ENCODE results near the gene CEP85.
"Not testable (repeated sequence)": the region's sequence is repeated elsewhere in the genome, so short reads cannot be mapped to it uniquely, and the experiment has no call there.

Gene CEP85

GRCh38 chr1:26212726-26213125 lies 21.3 kb upstream of the CEP85 start:
- ATAC-seq (no peak), DNase-seq (no peak)
- Mint-ChIP-seq H3K27me3 (no peaks in the 10 kb centered on the region), H3K9me3 (no peaks in the 10 kb centered on the region), H3K4me3 (no peak overlapping the region), H3K4me1 (no peaks in the 10 kb centered on the region), H3K27ac (no peak overlapping the region)

GRCh38 chr1:26213335-26213905 lies 20.6 kb upstream of the CEP85 start:
- ATAC-seq, result no peak
- no peak overlapping the region for H3K4me3 Mint-ChIP-seq
- no peak overlapping the region for H3K27ac Mint-ChIP-seq
- H3K9me3 Mint-ChIP-seq, result no peaks in the 10 kb centered on the region
- no peaks in the 10 kb centered on the region for H3K4me1 Mint-ChIP-seq
- no peaks in the 10 kb centered on the region for H3K27me3 Mint-ChIP-seq
- DNase-seq, result no peak

- Mint-ChIP-seq H3K4me3 (no peak overlapping the region), H3K27ac (no peak overlapping the region), H3K9me3 (no peaks in the 10 kb centered on the region), H3K27me3 (peaks cover 2% of the 10 kb centered on the region), H3K4me1 (no peaks in the 10 kb centered on the region)
- no peak for ATAC-seq
- DNase-seq, result no peak
Measured at GRCh38 chr1:26215246-26215645, 18.8 kb upstream of the CEP85 start.

- Mint-ChIP-seq H3K27me3 (peaks cover 17% of the 10 kb centered on the region), H3K4me3 (no peak overlapping the region), H3K4me1 (no peaks in the 10 kb centered on the region), H3K9me3 (no peaks in the 10 kb centered on the region), H3K27ac (no peak overlapping the region)
- ATAC-seq (no peak), DNase-seq (no peak)
Measured at GRCh38 chr1:26218906-26219494, 15.0 kb upstream of the CEP85 start.

DNA sequence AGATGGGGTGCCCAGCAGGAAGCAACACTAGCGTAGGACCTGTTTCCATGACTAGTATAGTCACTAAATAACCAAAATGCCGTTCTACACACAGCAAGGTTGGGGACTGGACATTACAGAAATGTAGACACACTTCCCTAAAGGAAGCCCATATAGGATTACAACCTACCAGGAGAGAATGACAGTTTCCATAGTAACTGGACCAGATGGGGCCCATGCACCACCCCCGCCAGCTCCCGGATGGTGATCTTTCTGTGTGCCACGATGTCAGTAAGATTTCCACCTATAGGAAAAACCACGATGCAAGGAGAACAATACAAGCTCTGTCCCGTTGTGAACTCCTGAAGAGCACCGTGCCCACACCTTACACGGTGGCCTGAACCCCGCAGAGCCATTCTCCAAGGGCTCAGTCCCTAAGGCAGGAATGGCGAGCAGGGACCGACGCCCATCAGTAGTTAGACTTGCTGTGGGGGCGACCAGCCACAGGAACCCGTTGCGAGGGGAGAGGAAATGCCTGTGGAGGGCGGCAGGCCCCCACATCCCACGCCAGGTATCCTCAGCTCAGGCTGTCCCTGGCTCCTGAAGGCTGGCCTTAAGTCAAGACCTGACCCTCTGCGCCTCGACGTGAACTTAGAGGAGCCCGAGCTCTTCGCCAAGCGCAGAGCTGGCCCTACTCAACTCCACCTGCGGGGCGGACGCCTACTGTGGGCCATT lies 13.6 kb upstream of the CEP85 start:
- Mint-ChIP-seq H3K4me1 (no peaks in the 10 kb centered on the region), H3K4me3 (no peak overlapping the region), H3K27me3 (peaks cover 29% of the 10 kb centered on the region), H3K27ac (no peak overlapping the region), H3K9me3 (no peaks in the 10 kb centered on the region)
- no peak for DNase-seq
- ATAC-seq, result no peak

DNA sequence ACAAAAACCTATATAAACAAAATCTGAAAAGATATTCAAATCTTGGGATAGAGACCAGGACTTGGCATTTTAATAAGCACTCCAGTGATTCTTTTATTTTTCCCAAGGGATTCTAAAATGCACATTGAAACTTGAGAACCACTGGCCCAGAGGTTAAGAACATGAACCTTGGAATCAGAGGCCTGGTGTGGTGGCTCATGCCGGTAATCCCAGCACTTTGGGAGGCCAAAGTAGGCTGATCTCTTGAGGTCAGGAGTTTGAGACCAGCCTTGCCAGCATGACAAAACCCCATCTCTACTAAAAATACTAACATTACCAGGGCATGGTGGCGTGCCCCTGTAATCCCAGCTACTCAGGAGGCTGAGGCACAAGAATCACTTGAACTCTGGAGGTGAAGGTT lies 12.9 kb upstream of the CEP85 start:
- ATAC-seq (no peak), DNase-seq (no peak)
- Mint-ChIP-seq H3K9me3 (no peaks in the 10 kb centered on the region), H3K4me1 (peaks cover 7% of the 10 kb centered on the region), H3K27me3 (peaks cover 37% of the 10 kb centered on the region), H3K27ac (no peak overlapping the region), H3K4me3 (no peak overlapping the region)

- ATAC-seq, result no peak
- peak overlapping the region; percentile 67 to 77 for H3K4me3 Mint-ChIP-seq
- H3K27me3 Mint-ChIP-seq, result peaks cover 50% of the 10 kb centered on the region
- H3K4me1 Mint-ChIP-seq, result peaks cover 10% of the 10 kb centered on the region
- no peaks in the 10 kb centered on the region for H3K9me3 Mint-ChIP-seq
- no peak overlapping the region for H3K27ac Mint-ChIP-seq
- no peak for DNase-seq
Measured at GRCh38 chr1:26224606-26225005, 9.4 kb upstream of the CEP85 start.

- ATAC-seq (peak; percentile 90), DNase-seq (peak; percentile 42 to 48)
- Mint-ChIP-seq H3K4me3 (peak overlapping the region; percentile 67 to 77), H3K9me3 (no peaks in the 10 kb centered on the region), H3K27ac (no peak overlapping the region), H3K27me3 (peaks cover 48% of the 10 kb centered on the region), H3K4me1 (peaks cover 10% of the 10 kb centered on the region)
Measured at GRCh38 chr1:26225033-26225831, 8.8 kb upstream of the CEP85 start.

GRCh38 chr1:26230682-26231081 lies 3.3 kb upstream of the CEP85 start:
- not testable (repeated sequence) for ATAC-seq, DNase-seq, H3K4me3 Mint-ChIP-seq, H3K27ac Mint-ChIP-seq, H3K9me3 Mint-ChIP-seq
- peaks cover 17% of the 10 kb centered on the region for H3K27me3 Mint-ChIP-seq
- H3K4me1 Mint-ChIP-seq, result peaks cover 22% of the 10 kb centered on the region

DNA sequence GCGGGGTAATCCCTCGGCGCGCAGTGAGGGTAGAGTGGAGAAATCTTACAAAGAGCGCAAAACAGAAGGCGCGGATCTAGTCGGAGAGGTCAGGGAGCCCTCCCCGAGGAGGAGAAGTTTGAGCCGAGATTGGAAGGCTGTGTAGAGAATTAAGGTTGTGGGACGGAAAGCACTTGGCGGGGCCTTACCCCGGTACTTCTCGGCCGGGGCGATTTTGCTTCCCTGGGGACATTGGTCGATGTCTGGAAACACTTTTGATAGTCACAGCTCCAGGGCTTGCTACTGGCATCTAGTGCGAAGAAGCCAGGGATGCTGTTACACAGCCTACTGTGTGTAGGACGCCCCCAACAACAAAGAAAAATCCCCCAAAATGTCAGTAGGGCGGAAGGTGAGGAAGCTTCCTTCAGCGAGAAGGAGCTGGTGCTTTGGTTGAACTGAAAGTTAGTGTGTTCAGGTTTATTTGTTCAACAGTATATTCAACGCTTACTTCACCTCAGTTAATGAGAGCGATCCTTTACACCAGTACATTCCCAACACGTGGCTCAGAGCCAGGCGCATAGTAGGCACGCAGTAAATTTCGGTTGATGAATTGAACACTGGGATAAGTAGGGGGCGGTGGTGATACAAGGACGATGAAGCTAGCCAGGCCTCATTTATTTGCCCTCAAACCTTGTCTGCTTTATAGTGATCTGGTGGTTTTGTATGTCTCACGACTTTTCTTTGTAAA lies 807 bp downstream of the CEP85 start:
- ATAC-seq (no peak), DNase-seq (peak in 1 of 2 donors; percentile 8)
- Mint-ChIP-seq H3K27ac (peak overlapping the region; percentile 96 to 97), H3K27me3 (no peaks in the 10 kb centered on the region), H3K9me3 (no peaks in the 10 kb centered on the region), H3K4me3 (peak overlapping the region; percentile 91 to 100), H3K4me1 (peaks cover 37% of the 10 kb centered on the region)

- no peaks in the 10 kb centered on the region for H3K27me3 Mint-ChIP-seq
- H3K4me1 Mint-ChIP-seq, result peaks cover 37% of the 10 kb centered on the region
- no peaks in the 10 kb centered on the region for H3K9me3 Mint-ChIP-seq
- DNase-seq (no peak), ATAC-seq (no peak)
- no peak overlapping the region for H3K27ac Mint-ChIP-seq
- peak overlapping the region in 1 of 2 donors; percentile 42 for H3K4me3 Mint-ChIP-seq
Measured at GRCh38 chr1:26237230-26237966, 3.4 kb downstream of the CEP85 start.

DNA sequence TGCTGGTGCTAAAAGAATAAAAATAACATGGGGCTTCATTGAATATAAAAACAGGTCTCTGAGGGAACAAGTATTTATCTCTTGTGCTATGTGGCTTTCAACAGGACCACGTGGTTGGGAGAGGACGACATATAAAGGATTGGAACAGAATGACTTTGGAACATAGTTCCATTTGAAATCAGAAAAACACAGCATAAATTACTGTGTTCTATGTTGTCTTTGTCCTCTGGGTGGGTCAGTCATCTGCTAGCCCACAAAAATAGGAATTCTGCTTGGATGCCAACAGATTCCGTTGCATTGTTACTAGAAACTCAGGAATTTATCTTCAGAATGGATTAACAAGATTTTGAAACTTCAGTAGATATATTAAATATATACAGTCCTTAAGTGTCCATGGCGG lies 5.9 kb downstream of the CEP85 start:
- Mint-ChIP-seq H3K27ac (peak overlapping the region in 1 of 2 donors; percentile 38), H3K27me3 (no peaks in the 10 kb centered on the region), H3K4me1 (peaks cover 29% of the 10 kb centered on the region), H3K9me3 (no peaks in the 10 kb centered on the region), H3K4me3 (no peak overlapping the region)
- ATAC-seq, result no peak
- DNase-seq, result no peak

DNA sequence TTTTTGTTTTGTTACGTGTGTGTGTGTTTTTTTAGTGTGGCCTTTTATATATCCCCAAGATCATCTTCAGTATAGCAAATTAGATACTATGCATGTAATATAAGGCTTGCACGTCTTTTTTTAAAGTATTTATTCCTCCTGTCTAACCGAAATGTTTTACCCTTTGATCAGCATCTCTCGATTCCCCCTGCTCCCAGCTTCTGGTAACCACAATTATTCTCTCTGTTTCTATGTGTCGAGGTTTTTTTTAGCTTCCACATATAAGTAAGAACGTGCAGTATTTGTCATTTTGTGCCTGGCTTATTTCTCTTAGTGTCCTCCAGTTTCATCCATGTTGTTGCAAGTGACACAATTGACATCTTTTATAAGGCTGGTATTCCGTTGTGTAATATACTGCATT lies 18.7 kb downstream of the CEP85 start:
- DNase-seq, result no peak
- ATAC-seq, result no peak
- H3K27me3 Mint-ChIP-seq, result no peaks in the 10 kb centered on the region
- no peaks in the 10 kb centered on the region for H3K4me1 Mint-ChIP-seq
- H3K4me3 Mint-ChIP-seq, result no peak overlapping the region
- peak overlapping the region in 1 of 2 donors; percentile 9 for H3K27ac Mint-ChIP-seq
- no peaks in the 10 kb centered on the region for H3K9me3 Mint-ChIP-seq

DNA sequence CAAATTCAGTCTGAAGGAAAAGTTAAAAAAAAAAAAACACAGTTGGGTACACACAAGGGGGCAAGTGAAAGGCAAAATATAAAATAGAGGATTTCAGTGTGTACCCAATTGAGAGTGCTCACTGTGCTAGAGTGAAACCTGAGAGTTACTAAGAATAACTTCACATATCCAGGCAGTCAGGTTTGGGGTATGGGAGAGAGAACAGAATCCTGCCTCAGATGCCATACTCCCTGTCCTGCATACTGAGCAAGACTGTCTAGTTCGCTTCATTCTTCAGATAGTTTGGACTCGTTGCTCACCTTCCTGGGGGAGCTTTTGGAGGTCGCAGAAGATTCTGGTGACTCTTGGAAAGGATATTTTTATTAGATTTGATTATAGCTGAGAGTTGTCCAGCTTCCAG lies 20.4 kb downstream of the CEP85 start:
- H3K27me3 Mint-ChIP-seq, result no peaks in the 10 kb centered on the region
- ATAC-seq (no peak), DNase-seq (no peak)
- no peaks in the 10 kb centered on the region for H3K4me1 Mint-ChIP-seq
- H3K9me3 Mint-ChIP-seq, result no peaks in the 10 kb centered on the region
- H3K27ac Mint-ChIP-seq, result no peak overlapping the region
- H3K4me3 Mint-ChIP-seq, result no peak overlapping the region

DNA sequence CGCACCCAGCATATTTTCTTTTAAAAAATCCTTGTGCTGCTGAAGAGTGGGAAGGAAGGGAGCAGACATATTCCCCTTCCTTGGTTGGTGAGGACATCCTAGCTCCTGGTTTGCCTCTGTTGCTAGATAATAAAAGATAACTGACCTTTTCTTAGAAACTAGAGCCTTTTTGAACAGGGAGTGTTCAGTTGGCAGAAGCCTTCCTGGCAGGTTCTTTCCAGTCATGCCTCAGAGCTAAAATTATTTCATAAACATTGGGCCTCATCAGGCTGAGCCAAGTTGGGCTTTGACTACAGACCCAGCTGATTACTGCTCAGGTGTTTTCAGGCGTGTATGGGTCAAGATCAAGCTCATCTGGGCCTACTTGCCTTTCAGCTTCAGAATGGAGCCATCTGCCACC lies 23.2 kb downstream of the CEP85 start:
- ATAC-seq (no peak), DNase-seq (no peak)
- H3K27ac Mint-ChIP-seq, result peak overlapping the region in 1 of 2 donors; percentile 27
- H3K4me1 Mint-ChIP-seq, result no peaks in the 10 kb centered on the region
- no peak overlapping the region for H3K4me3 Mint-ChIP-seq
- no peaks in the 10 kb centered on the region for H3K27me3 Mint-ChIP-seq
- no peaks in the 10 kb centered on the region for H3K9me3 Mint-ChIP-seq

All from stimulated activated naive CD8-positive, alpha-beta T cell treated with anti-CD3 and anti-CD28 coated beads, Interleukin-15, amount 100 ng/mL, for 72 hours (primary cell).